GM12865 (cell line): Measurements from ENCODE around the gene CDKAL1.

ENCODE experiments used
- DNase-seq: peaks from one replicate; pipeline ENCODE4 v3.0.0; 2010; ENCODE audit warnings: low read depth
- H3K4me3 ChIP-seq: 2 replicates; pipeline ENCODE4 v1.5.1; 2011; ENCODE audit warnings: mild to moderate bottlenecking, low read depth, low read length, control low read depth
- CTCF ChIP-seq: IDR thresholded peaks from 2 replicates; pipeline ENCODE4 v1.5.1; 2011; ENCODE audit warnings: low read length, control low read depth, low read depth, inconsistent platforms; ENCODE audit not compliant: insufficient read depth; ENCODE audit errors: missing control alignments

CDKAL1 gene

DNA sequence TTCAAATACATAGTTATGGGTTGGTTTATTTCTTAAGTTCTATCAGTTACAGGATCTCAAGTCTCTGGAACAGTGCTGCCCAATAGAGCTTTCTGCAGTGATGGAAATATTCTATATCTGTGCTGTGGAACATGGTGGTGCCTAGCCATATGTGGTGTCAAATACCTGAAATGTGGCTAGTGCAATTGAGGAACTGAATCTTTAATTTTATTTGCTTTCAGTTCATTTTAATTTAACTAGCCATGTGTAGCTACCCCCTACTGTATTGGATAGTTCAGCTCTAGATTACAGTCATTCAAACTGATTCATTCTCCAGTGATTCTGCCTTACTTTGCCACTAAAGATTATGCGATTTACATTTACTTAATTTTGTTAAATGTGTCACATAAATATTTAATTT is 503.2 kb downstream of the CDKAL1 start:
- no peak for TF ChIP-seq CTCF
- peak; percentile 9 for DNase-seq
- no peak overlapping the region for H3K4me3 ChIP-seq

DNA sequence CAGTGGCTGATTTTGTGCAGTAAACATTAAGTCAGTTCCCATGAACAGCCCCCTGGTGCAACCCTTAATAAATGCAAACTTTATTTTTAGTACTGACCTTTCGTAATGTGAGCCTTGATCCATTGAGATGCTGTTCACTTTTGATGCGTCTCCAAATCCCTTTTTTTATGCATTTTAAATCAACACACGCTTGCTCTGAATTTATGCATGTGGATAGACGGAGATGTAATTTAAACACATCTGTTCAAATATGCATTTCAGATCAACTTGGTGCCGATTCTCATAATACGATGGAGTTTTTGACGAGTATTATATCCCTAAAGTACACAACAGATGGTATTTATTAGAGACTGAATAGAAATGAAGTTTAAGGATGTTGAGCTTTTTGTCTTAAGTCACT is 505.7 kb downstream of the CDKAL1 start:
- no peak for DNase-seq
- no peak for TF ChIP-seq CTCF
- no peak overlapping the region for H3K4me3 ChIP-seq

- no peak for DNase-seq
- H3K4me3 ChIP-seq, result no peak overlapping the region
- no peak for TF ChIP-seq CTCF
Measured at GRCh38 chr6:21045135-21045700, 511.0 kb downstream of the CDKAL1 start.

GRCh38 chr6:21046276-21046675 is 512.0 kb downstream of the CDKAL1 start:
- no peak for TF ChIP-seq CTCF
- no peak for DNase-seq
- no peak overlapping the region for H3K4me3 ChIP-seq

- no peak overlapping the region for H3K4me3 ChIP-seq
- no peak for TF ChIP-seq CTCF
- DNase-seq, result no peak
Measured at GRCh38 chr6:21048047-21048446, 513.8 kb downstream of the CDKAL1 start.

DNA sequence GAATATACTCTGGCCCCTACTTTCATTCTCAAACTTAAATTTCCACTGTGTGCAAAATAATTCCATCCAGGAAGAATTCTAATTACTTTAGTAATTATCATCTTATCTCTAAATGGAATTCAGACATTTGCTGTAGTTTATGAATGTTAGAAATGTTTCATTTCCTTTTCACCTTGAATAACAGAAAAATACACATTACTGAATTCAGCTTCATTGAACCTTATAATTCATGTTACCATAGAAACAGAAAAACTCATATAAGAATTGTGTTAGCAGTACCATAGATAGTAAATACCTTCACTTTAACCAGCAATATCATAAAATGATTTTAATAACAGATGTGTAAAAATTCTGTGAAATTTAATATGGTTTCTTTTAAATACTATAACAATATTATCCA is 514.9 kb downstream of the CDKAL1 start:
- no peak overlapping the region for H3K4me3 ChIP-seq
- no peak for DNase-seq
- no peak for TF ChIP-seq CTCF

DNA sequence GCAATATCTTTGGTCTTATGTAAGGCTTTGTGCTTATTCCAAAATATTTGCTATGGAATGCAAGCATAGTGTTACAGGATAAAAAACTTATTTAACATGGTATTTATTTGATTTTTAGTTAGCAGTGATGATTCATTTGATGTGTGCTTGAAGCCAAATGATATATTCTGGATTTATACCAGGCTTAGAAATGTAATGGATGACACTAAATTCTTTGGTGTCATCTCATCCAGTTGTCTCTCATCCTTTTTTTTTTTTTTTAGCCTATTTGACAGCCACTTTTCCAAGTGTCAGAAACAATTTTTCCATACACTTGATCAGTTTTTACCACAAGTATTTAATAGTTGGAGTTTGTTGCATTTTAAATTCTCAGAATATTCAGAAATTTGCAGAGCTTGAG is 515.3 kb downstream of the CDKAL1 start:
- TF ChIP-seq CTCF, result no peak
- no peak for DNase-seq
- H3K4me3 ChIP-seq, result no peak overlapping the region
